ENCODE data around the gene UBXN2A. TPM values are rescaled to one million over a fixed set of nuclear protein-coding genes. Genes with fewer than 3 reads are reported as not detected.
"Not testable (repeated sequence)": the region's sequence is repeated elsewhere in the genome, so short reads cannot be mapped to it uniquely, and the experiment has no call there.

Gene UBXN2A
- total RNA-seq, 1 experiment from 2014 or later, result 16.6 TPM

GRCh38 chr2:23925702-23926289 lies 14.5 kb upstream of the UBXN2A start:
- no peaks in the 10 kb centered on the region for H3K27me3 ChIP-seq (ENCODE audit: control insufficient read depth, insufficient read depth, low read length)
- peak overlapping the region; percentile 97 for H3K4me3 ChIP-seq (ENCODE audit: insufficient read depth, low read depth, low read length)
- no peaks in the 10 kb centered on the region for H3K36me3 ChIP-seq (replicated peaks; ENCODE audit: control insufficient read depth, insufficient read depth, low read length)
- peak; percentile 23 for DNase-seq

DNA sequence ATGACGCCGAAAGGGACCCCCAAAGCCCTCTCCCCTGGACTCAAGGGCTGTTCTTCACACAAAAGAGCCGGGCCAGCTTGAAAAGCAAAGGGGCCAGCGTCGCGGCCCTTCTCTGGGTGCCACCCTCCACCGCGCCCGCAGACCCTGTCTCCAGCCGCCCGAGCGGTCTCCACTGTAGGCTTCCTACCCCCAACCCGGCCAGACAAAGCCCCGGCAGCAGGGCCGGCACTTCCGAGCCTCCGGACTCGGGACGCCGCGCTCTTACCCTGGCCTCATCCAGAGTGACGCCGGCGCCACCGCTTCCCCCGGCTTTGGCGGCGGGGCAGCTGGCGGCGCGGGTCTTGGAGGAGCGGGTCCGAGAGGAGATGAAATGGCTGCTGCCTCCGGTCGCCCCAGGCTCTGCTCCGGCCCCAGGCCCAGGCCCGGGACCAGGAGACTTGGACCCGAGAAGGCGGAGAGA lies 13.9 kb upstream of the UBXN2A start:
- Histone ChIP-seq H3K36me3 (replicated peaks; ENCODE audit: control insufficient read depth, insufficient read depth, low read length) (no peaks in the 10 kb centered on the region; the same call in 1 of the 2 replicates), H3K27me3 (ENCODE audit: control insufficient read depth, insufficient read depth, low read length) (no peaks in the 10 kb centered on the region), H3K4me3 (ENCODE audit: insufficient read depth, low read depth, low read length) (peak overlapping the region; percentile 97)
- DNase-seq, result peak; percentile 77

- DNase-seq, result peak; percentile 97
- Histone ChIP-seq H3K27me3 (ENCODE audit: control insufficient read depth, insufficient read depth, low read length) (no peaks in the 10 kb centered on the region), H3K36me3 (replicated peaks; ENCODE audit: control insufficient read depth, insufficient read depth, low read length) (no peaks in the 10 kb centered on the region; the same call in 1 of the 2 replicates)
Observed at GRCh38 chr2:23926750-23927571, 13.3 kb upstream of the UBXN2A start, which contains the start of gene ATAD2B. ATAD2B (minus strand) TSS chr2:23927123; CDS start chr2:23926770, 353 bp downstream.

DNA sequence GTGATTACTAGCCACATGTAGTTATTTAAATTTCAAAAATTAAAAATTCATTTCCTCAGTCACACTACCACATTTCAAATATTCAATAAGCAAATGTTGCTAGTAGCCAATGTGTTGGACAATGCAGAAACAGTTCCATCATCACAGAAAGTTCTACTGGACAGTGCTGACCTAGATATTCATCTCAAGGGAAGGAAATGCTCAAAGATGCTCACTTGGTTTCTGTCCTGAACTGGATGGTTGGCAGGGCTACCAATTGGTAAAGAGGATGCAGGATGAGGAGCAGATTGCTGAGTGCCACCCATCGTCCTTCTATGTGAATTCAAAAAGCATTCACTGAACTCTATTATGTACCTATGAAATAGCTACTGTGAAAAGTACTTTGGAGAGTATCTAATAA lies 6.0 kb upstream of the UBXN2A start:
- Histone ChIP-seq H3K4me3 (ENCODE audit: insufficient read depth, low read depth, low read length) (no peak overlapping the region), H3K27me3 (ENCODE audit: control insufficient read depth, insufficient read depth, low read length) (no peaks in the 10 kb centered on the region), H3K36me3 (replicated peaks; ENCODE audit: control insufficient read depth, insufficient read depth, low read length) (no peaks in the 10 kb centered on the region; the same call in 1 of the 2 replicates)
- DNase-seq, result no peak

More at GRCh38 chr2:23926750-23927571, 13.3 kb upstream of the UBXN2A start, which contains the start of gene ATAD2B:
- peak within 1 kb of the TSS; percentile 97 for H3K4me3 ChIP-seq (ENCODE audit: insufficient read depth, low read depth, low read length)

DNA sequence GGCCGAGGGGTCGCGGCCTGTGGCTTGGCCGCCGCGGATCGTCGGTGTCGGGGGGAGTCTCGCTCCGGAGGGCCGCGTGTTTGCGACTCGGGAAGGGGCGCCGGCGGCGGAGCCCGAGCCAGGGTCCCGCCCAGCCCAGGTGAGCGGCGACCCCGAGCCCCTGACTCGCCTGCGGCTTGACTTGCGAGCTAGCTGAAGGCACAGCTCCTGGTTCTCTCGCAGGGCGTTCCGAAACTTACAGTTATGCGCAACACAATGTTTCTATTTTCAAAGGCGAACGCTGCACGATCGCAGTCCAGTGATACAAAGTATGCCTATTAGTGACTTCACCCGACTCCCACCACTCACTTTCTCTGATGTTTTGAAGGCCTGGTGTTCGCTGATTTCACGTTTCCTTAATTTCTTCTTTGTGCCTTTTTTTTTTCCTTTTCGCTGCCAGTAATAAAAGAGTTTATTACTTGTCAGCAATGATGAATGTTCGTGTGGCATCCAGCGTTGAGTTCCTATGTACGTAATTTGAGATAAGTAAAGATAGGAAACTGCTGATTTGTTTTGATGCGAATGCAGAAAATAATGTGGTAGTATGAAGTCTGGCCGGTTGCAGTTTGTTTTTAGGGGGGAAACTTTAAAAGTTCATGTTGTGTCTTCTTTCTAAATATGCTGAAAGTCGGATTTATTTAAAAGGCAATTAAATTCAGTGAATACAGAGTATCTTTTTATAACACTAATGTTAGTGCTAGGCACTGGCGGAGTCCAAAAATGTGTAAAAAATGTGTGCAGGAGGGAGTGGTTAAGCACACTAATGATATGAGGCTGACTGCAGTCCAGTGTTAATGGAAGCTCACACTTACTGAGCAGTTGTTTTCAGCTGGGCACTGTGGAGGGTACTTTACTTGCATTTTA lies 706 bp downstream of the UBXN2A start:
- no peak for DNase-seq
- Histone ChIP-seq H3K27me3 (ENCODE audit: control insufficient read depth, insufficient read depth, low read length) (no peaks in the 10 kb centered on the region), H3K4me3 (ENCODE audit: insufficient read depth, low read depth, low read length) (peak overlapping the region; percentile 79), H3K36me3 (replicated peaks; ENCODE audit: control insufficient read depth, insufficient read depth, low read length) (no peaks in the 10 kb centered on the region; the same call in 1 of the 2 replicates)

GRCh38 chr2:23941644-23942043 lies 1.4 kb downstream of the UBXN2A start:
- DNase-seq, result no peak
- Histone ChIP-seq H3K27me3 (ENCODE audit: control insufficient read depth, insufficient read depth, low read length) (no peaks in the 10 kb centered on the region), H3K36me3 (replicated peaks; ENCODE audit: control insufficient read depth, insufficient read depth, low read length) (no peaks in the 10 kb centered on the region; the same call in 1 of the 2 replicates), H3K4me3 (ENCODE audit: insufficient read depth, low read depth, low read length) (no peak overlapping the region)

- no peaks in the 10 kb centered on the region; the same call in 1 of the 2 replicates for H3K36me3 ChIP-seq (replicated peaks; ENCODE audit: control insufficient read depth, insufficient read depth, low read length)
Observed at GRCh38 chr2:23943666-23944065, 3.4 kb downstream of the UBXN2A start.

DNA sequence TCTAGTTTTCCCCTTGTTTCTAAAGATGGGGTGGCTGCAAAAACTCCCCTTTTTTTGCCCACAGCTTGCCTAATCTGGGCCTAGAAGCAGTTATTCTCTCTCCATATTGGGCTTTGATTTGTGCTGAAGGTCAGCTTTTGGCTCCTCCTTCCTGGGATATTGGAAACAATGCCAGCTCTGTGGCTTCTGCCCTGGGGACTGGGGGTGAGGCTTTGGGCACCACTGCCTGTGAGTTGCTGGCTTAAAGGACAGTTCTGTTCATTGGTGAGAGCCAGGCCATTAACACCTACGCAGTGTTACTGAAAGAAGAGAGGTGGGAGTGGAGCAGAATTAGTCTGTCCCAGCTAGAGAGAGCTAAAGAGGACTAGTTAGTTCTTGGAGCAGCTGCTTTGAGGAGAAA lies 4.3 kb downstream of the UBXN2A start:
- Histone ChIP-seq H3K4me3 (ENCODE audit: insufficient read depth, low read depth, low read length) (no peak overlapping the region), H3K27me3 (ENCODE audit: control insufficient read depth, insufficient read depth, low read length) (no peaks in the 10 kb centered on the region), H3K36me3 (replicated peaks; ENCODE audit: control insufficient read depth, insufficient read depth, low read length) (no peaks in the 10 kb centered on the region; the same call in 1 of the 2 replicates)
- DNase-seq, result no peak

More at GRCh38 chr2:23943666-23944065, 3.4 kb downstream of the UBXN2A start:
- Histone ChIP-seq H3K4me3 (ENCODE audit: insufficient read depth, low read depth, low read length) (no peak overlapping the region), H3K27me3 (ENCODE audit: control insufficient read depth, insufficient read depth, low read length) (no peaks in the 10 kb centered on the region)
- no peak for DNase-seq

GRCh38 chr2:23944976-23945375 lies 4.7 kb downstream of the UBXN2A start:
- Histone ChIP-seq H3K4me3 (ENCODE audit: insufficient read depth, low read depth, low read length) (no peak overlapping the region), H3K36me3 (replicated peaks; ENCODE audit: control insufficient read depth, insufficient read depth, low read length) (no peaks in the 10 kb centered on the region; the same call in 1 of the 2 replicates), H3K27me3 (ENCODE audit: control insufficient read depth, insufficient read depth, low read length) (no peaks in the 10 kb centered on the region)
- DNase-seq, result no peak

DNA sequence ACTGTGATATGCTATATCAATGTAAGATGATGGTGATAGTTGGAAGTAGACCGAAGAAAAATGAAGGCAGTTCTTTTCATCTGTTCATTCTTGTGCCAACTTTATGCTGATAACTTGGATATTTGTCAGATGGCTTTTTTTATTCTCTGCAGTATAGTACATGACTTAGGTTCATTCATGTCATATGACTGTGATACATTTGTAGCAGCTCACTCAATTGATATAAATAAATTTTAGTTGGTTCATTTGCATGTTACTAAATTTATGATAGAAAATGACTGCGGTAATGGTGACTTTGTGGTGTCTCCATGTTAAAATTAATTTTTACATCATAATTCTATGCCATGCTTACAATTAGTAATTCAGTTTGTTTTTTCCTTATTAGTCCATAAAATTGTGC lies 7.1 kb downstream of the UBXN2A start:
- H3K27me3 ChIP-seq (ENCODE audit: control insufficient read depth, insufficient read depth, low read length), result no peaks in the 10 kb centered on the region
- no peak for DNase-seq
- H3K4me3 ChIP-seq (ENCODE audit: insufficient read depth, low read depth, low read length), result no peak overlapping the region

GRCh38 chr2:23952558-23952957 lies 12.3 kb downstream of the UBXN2A start:
- not testable (repeated sequence) for H3K36me3 ChIP-seq (replicated peaks; ENCODE audit: control insufficient read depth, insufficient read depth, low read length); H3K27me3 ChIP-seq (ENCODE audit: control insufficient read depth, insufficient read depth, low read length); DNase-seq; H3K4me3 ChIP-seq (ENCODE audit: insufficient read depth, low read depth, low read length)

More for the DNA sequence above, 7.1 kb downstream of the UBXN2A start:
- no peaks in the 10 kb centered on the region; the same call in 1 of the 2 replicates for H3K36me3 ChIP-seq (replicated peaks; ENCODE audit: control insufficient read depth, insufficient read depth, low read length)

DNA sequence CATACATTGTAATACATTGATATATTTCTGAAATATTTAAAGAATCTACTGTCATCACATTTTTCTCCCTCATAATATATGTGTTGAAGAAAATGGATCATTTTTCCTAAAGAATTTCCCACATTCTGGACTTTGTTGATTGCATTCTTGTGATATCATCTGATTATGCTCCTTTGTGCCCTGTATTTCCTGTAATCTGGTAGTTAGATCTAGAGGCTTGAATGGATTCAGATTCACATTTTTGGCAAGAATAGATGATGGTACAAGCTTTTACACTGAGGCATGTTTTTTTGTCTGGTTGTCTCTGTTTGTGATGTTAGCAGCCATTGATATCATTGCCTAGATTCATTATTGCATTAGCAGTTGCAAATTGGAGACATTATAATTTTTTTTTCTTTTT lies 13.4 kb downstream of the UBXN2A start:
- Histone ChIP-seq H3K4me3 (ENCODE audit: insufficient read depth, low read depth, low read length) (no peak overlapping the region), H3K36me3 (replicated peaks; ENCODE audit: control insufficient read depth, insufficient read depth, low read length) (no peaks in the 10 kb centered on the region), H3K27me3 (ENCODE audit: control insufficient read depth, insufficient read depth, low read length) (no peaks in the 10 kb centered on the region)
- no peak for DNase-seq

- DNase-seq, result no peak
- no peak overlapping the region for H3K4me3 ChIP-seq (ENCODE audit: insufficient read depth, low read depth, low read length)
- no peaks in the 10 kb centered on the region for H3K36me3 ChIP-seq (replicated peaks; ENCODE audit: control insufficient read depth, insufficient read depth, low read length)
- no peaks in the 10 kb centered on the region for H3K27me3 ChIP-seq (ENCODE audit: control insufficient read depth, insufficient read depth, low read length)
Observed at GRCh38 chr2:23954325-23955014, 14.2 kb downstream of the UBXN2A start.
